Astrocyte (in vitro differentiated cells and primary cell): Measurements from ENCODE around the gene MICU2. TPM values are rescaled to one million over a fixed set of nuclear protein-coding genes. Genes with fewer than 3 reads are reported as not detected.
A peak's percentile ranks its signal among the peaks of the same experiment; 100 is the strongest.

Source experiments
- DNase-seq: peaks from one replicate; pipeline ENCODE4 v3.0.0-alpha.2; 2010; ENCODE audit warnings: low read depth
- FAIRE-seq: peaks from 2 replicates; lab custom pipeline; 2011; peaks lifted over from hg19 to GRCh38; lab: Jason Lieb, UNC
- H2AFZ ChIP-seq: 2 replicates; pipeline ENCODE4 v1.6.0; 2012; ENCODE audit warnings: low read depth, low read length, inconsistent platforms
- H3K27ac ChIP-seq: 2 replicates; pipeline ENCODE4 v1.5.1; 2011; ENCODE audit warnings: low read depth, low read length, inconsistent platforms
- H3K27me3 ChIP-seq: 2 replicates; pipeline ENCODE4 v1.6.0; 2011; ENCODE audit warnings: low read length, inconsistent platforms; ENCODE audit not compliant: insufficient read depth
- H3K36me3 ChIP-seq: 2 replicates; pipeline ENCODE4 v1.5.1; 2011; ENCODE audit warnings: low read length, inconsistent platforms; ENCODE audit not compliant: insufficient read depth
- H3K4me1 ChIP-seq: 2 replicates; pipeline ENCODE4 v1.5.1; 2011; ENCODE audit warnings: low read length, inconsistent platforms; ENCODE audit not compliant: insufficient read depth
- H3K4me2 ChIP-seq: 2 replicates; pipeline ENCODE4 v1.6.0; 2012; ENCODE audit warnings: low read length, inconsistent platforms
- H3K4me3 ChIP-seq: 2 replicates; pipeline ENCODE4 v1.5.1; 2011; ENCODE audit warnings: low read depth, mild to moderate bottlenecking, low read length, inconsistent platforms; ENCODE audit not compliant: insufficient read depth
- H3K79me2 ChIP-seq: 2 replicates; pipeline ENCODE4 v1.6.0; 2012; ENCODE audit warnings: mild to moderate bottlenecking, low read length, inconsistent platforms; ENCODE audit not compliant: insufficient read depth
- H3K9ac ChIP-seq: 2 replicates; pipeline ENCODE4 v1.6.0; 2012; ENCODE audit warnings: mild to moderate bottlenecking, low read length, inconsistent platforms
- H3K9me3 ChIP-seq: 2 replicates; pipeline ENCODE4 v1.5.1; 2012; ENCODE audit warnings: low read depth, mild to moderate bottlenecking, low read length, inconsistent platforms; ENCODE audit not compliant: insufficient read depth
- H4K20me1 ChIP-seq: 2 replicates; pipeline ENCODE4 v1.6.0; 2012; ENCODE audit warnings: low read length, inconsistent platforms; ENCODE audit not compliant: insufficient read depth
- H3K27ac Mint-ChIP-seq: one replicate; pipeline ENCODE4 v1.8.0; 2021; ENCODE audit warnings: mild to moderate bottlenecking, mixed read lengths; ENCODE audit not compliant: unreplicated experiment
- H3K27me3 Mint-ChIP-seq: one replicate; pipeline ENCODE4 v1.8.0; 2021; ENCODE audit warnings: low read depth, mixed read lengths; ENCODE audit not compliant: unreplicated experiment
- H3K36me3 Mint-ChIP-seq: one replicate; pipeline ENCODE4 v1.8.0; 2021; ENCODE audit warnings: low read depth, mixed read lengths; ENCODE audit not compliant: unreplicated experiment
- H3K4me1 Mint-ChIP-seq: one replicate; pipeline ENCODE4 v1.8.0; 2021; ENCODE audit warnings: low read depth, mixed read lengths; ENCODE audit not compliant: unreplicated experiment
- H3K4me3 Mint-ChIP-seq: one replicate; pipeline ENCODE4 v1.8.0; 2021; ENCODE audit warnings: mild to moderate bottlenecking, moderate library complexity, mixed read lengths; ENCODE audit not compliant: unreplicated experiment
- H3K9me3 Mint-ChIP-seq: one replicate; pipeline ENCODE4 v1.8.0; 2021; ENCODE audit warnings: mild to moderate bottlenecking, mixed read lengths; ENCODE audit not compliant: unreplicated experiment
- EZH2 ChIP-seq: IDR thresholded peaks from 2 replicates; pipeline ENCODE4 v1.6.1; 2012; ENCODE audit warnings: mild to moderate bottlenecking, low read length, inconsistent platforms; ENCODE audit not compliant: insufficient read depth
- total RNA-seq: library from RNA; stranded (reverse); gene quantifications from 2 replicates; pipeline ENCODE4 v1.2.1, GENCODE V29; 2021
- TF ChIP-seq, protein P1 (sequence below): IDR thresholded peaks from 2 replicates; pipeline ENCODE4 v1.5.1; 2011; ENCODE audit warnings: low read depth, mild to moderate bottlenecking, inconsistent platforms, low read length, moderate library complexity; ENCODE audit not compliant: insufficient read depth

The MICU2 gene
- total RNA-seq, 1 donor from 2014 or later: 31.8 TPM

DNA sequence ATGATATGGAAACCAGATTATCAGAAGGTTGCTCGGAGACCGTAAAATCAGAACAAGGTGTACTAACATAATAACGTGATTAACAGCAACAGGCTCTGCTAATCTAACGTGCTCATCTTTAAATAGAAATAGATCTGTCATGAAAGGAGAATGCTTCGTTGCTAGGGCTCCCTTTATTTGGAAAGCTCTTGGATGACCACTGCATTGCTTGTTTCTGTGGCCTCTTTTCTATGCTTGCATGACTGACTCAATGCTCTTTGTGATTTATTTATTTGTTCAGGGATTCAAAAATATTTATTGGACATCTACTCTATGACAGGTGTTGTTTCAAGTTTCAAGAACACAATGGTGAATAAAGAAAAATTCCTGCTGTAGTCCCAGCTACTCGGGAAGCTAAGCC lies 122.6 kb downstream of the MICU2 start:
- Histone ChIP-seq H3K27ac (no peak overlapping the region), H3K4me3 (no peak overlapping the region), H4K20me1 (no peaks in the 10 kb centered on the region), H2AFZ (no peak overlapping the region), H3K79me2 (no peaks in the 10 kb centered on the region), H3K4me1 (no peaks in the 10 kb centered on the region), H3K27me3 (no peaks in the 10 kb centered on the region), H3K4me2 (no peak overlapping the region), H3K9me3 (no peaks in the 10 kb centered on the region), H3K9ac (no peak overlapping the region), H3K36me3 (no peaks in the 10 kb centered on the region)
- Mint-ChIP-seq H3K9me3 (peaks cover 8% of the 10 kb centered on the region), H3K4me3 (no peak overlapping the region), H3K36me3 (no peaks in the 10 kb centered on the region), H3K4me1 (no peaks in the 10 kb centered on the region), H3K27ac (no peak overlapping the region), H3K27me3 (no peaks in the 10 kb centered on the region)
- TF ChIP-seq, protein P1, sequence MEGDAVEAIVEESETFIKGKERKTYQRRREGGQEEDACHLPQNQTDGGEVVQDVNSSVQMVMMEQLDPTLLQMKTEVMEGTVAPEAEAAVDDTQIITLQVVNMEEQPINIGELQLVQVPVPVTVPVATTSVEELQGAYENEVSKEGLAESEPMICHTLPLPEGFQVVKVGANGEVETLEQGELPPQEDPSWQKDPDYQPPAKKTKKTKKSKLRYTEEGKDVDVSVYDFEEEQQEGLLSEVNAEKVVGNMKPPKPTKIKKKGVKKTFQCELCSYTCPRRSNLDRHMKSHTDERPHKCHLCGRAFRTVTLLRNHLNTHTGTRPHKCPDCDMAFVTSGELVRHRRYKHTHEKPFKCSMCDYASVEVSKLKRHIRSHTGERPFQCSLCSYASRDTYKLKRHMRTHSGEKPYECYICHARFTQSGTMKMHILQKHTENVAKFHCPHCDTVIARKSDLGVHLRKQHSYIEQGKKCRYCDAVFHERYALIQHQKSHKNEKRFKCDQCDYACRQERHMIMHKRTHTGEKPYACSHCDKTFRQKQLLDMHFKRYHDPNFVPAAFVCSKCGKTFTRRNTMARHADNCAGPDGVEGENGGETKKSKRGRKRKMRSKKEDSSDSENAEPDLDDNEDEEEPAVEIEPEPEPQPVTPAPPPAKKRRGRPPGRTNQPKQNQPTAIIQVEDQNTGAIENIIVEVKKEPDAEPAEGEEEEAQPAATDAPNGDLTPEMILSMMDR: no peak
- no peak for DNase-seq
- FAIRE-seq: no peak

DNA sequence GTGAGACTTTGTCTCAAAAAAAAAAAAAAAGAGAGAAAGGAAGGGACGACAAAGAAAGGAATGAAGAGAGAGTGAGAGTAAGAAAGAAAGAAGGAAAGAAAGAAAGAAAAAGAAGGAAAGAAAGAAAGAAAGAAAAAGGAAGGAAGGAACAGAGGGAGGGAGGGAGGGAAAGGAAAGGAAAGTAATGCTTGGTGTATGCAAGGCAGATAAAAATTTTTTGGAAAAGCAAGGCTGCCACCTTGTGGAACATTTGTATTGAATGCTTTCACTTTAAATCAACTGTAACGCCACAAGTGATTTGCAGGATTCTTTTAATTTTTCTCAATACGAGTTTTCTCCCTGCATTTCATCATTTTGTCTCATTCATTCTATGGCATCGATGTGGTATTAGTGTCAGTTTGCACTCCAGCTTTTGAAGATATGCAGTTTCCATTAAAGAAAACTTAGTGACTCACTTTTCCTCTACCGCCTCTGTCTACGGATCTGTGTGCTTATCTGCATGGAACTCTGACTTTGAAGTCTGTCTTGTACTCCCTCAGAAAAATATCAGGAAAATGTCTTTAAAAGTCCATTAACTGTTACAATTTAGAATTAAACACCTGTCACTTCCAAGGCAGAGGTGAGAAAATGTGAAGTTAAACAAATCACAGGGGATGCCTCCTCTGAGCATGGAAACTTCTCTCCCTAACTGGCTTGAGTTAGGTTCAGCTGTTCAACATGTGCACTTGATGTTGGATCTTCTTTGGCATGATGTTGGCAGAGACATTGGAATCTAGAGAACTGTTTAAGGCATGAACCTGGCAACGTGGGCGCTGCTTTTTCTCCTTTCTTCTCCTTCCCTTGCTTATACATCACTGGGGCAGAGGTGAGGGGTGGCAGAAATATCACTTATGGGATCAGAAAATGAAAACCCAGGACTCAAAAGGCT lies 124.8 kb downstream of the MICU2 start:
- no peak for TF ChIP-seq EZH2
- TF ChIP-seq, protein P1: peak; percentile 47
- H3K27ac Mint-ChIP-seq: no peak overlapping the region

DNA sequence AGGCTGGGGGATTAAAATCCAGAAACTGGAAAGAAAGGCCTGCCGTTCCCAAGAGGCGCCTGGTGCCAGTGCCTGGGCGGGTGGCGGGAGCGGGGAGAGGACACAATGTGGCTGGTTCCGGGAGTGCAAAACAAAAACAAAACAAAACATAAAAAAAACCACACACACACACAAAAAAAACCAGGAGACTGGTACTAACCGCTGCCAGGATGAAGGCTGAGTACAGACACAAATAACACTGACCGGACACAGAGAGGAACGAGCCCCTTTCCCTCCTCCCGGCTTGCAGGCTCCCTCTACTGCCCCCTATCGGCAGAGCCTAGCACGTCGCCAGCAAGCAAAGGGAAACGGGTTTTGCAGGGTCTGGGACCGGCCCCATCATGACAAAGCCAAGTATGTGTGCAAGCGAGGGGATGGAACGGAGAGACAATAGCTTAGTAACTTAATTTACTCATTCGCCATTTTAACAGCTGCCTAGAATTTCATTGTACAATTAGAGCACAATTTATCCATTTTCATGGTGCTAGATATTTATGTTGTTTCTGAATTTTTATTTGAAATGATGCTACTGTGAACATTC lies 127.0 kb downstream of the MICU2 start:
- Mint-ChIP-seq H3K27ac (peak overlapping the region; percentile 41), H3K4me3 (peak overlapping the region; percentile 80), H3K9me3 (no peaks in the 10 kb centered on the region), H3K4me1 (no peaks in the 10 kb centered on the region), H3K36me3 (no peaks in the 10 kb centered on the region), H3K27me3 (no peaks in the 10 kb centered on the region)
- no peaks in the 10 kb centered on the region for H3K79me2 ChIP-seq
- H3K4me3 ChIP-seq: peak overlapping the region; percentile 54
- H3K27me3 ChIP-seq: no peaks in the 10 kb centered on the region
- no peak for TF ChIP-seq EZH2
- TF ChIP-seq, protein P1: peak; percentile 91
- H2AFZ ChIP-seq: peak overlapping the region; percentile 78
- DNase-seq: peak; percentile 50
- H3K36me3 ChIP-seq: no peaks in the 10 kb centered on the region
- no peaks in the 10 kb centered on the region for H4K20me1 ChIP-seq
- peak overlapping the region; percentile 70 for H3K9ac ChIP-seq
- no peaks in the 10 kb centered on the region for H3K4me1 ChIP-seq
- H3K4me2 ChIP-seq: peak overlapping the region; percentile 89
- H3K9me3 ChIP-seq: no peaks in the 10 kb centered on the region
- H3K27ac ChIP-seq: no peak overlapping the region
- no peak for FAIRE-seq

More for the DNA sequence above, 124.8 kb downstream of the MICU2 start:
- Histone ChIP-seq H2AFZ (peak overlapping the region; percentile 42), H3K4me3 (peak overlapping the region; percentile 46), H4K20me1 (no peaks in the 10 kb centered on the region), H3K27me3 (no peaks in the 10 kb centered on the region), H3K9ac (peak overlapping the region; percentile 31), H3K4me1 (no peaks in the 10 kb centered on the region), H3K36me3 (no peaks in the 10 kb centered on the region), H3K79me2 (no peaks in the 10 kb centered on the region), H3K9me3 (no peaks in the 10 kb centered on the region), H3K4me2 (peak overlapping the region; percentile 86), H3K27ac (no peak overlapping the region)
- H3K27me3 Mint-ChIP-seq: no peaks in the 10 kb centered on the region
- no peaks in the 10 kb centered on the region for H3K36me3 Mint-ChIP-seq
- DNase-seq (peak; percentile 53), FAIRE-seq (peak; percentile 59)
- H3K4me3 Mint-ChIP-seq: no peak overlapping the region
- no peaks in the 10 kb centered on the region for H3K4me1 Mint-ChIP-seq
- no peaks in the 10 kb centered on the region for H3K9me3 Mint-ChIP-seq
